NOMO-1 treated with dmso at 0.1 percent for 144 hours (cell line): Measurements from ENCODE around the gene ERGIC1.
"Not testable (repeated sequence)": the region's sequence is repeated elsewhere in the genome, so short reads cannot be mapped to it uniquely, and the experiment has no call there.

Experiments used
- DNase-seq: peaks from one replicate; lab custom pipeline; 2025; ENCODE audit not compliant: unreplicated experiment; lab: John Stamatoyannopoulos, UW

The ERGIC1 gene

DNA sequence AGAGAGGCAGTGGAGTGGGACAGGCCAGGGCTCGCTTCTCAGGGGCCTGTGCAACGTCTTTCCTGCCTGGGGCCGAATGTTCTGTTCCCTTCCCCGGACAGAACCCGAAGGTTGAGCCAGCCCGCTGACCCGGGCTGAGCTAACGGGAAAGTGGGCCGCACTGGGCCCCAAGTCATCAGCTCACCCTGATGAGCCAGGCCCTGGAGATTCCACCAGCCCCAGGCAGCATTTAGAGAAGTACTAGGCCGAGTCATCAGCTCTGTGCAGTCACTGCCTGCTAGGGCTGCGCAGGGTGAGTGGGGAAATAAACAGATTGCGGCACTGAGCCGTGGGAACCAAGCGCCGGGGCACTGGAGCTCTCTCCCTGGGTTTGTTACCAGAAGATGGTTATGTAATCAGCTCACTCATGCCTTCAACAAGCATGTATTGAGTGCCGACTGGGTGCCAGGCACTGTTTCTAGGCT is 33.9 kb upstream of the ERGIC1 start:
- DNase-seq: peak; percentile 92

GRCh38 chr5:172801179-172801671 is 32.8 kb upstream of the ERGIC1 start:
- no peak for DNase-seq

- DNase-seq: no peak
Measured at GRCh38 chr5:172802112-172802511, 31.9 kb upstream of the ERGIC1 start.

DNA sequence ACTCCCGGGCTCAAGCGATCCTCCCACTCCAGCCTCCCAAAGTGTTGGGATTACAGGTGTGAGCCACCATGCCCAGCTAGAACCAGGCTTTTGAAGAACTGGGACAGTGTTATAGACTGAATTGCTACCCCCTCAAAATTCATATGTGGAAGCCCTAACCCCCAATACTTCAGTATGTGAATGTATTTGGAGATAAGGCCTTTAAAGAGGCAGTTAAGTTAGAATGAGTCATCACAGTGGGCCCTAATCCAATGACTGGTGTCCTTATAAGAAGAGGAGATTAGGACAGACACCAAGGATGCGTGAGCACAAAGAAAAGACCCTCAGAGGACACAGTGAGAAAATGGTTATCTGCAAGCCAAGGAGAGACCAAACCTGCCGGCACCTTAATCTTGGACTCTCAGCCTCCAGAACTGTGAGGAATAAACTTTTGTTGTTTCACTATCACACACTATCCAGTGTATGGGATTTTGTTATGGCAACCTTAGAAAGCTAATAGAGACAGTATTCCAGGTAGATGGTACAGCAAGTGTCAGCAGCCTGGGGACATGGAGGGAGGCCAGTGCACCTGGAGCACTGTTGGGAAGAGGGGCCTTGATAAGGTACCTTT is 31.4 kb upstream of the ERGIC1 start:
- no peak for DNase-seq

DNA sequence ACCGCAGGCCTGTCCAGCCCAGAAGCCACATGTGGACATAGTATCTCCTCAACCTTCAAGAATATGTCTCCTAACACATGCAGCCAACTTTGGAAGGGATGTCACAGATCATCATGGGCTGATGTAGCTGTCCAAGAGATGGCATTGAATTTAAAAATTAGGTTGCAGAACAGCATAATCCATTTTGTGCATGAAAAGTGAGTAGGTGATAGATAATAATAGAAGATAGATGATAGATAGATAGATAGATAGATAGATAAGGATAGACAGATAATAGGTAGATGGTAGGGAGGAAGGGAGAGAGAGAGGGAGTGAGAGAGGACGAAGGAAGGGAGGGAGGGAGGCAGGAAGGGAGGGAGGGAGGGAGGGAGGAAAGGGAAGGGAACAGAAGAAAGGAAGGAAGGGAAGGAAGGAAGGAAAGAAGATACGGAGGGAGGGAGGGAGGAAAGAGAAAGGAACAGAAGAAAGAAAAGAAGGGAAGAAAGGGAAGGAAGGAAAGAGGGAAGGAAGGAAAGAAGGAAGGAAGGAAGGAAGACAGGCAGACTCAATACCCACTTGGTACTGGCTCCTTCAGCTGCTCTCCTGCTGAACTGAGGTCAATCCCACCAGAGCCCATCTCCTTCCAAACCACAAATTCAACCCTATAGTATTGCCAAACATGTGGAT is 28.9 kb upstream of the ERGIC1 start:
- no peak for DNase-seq

GRCh38 chr5:172805736-172806255 is 28.3 kb upstream of the ERGIC1 start:
- DNase-seq: no peak

DNA sequence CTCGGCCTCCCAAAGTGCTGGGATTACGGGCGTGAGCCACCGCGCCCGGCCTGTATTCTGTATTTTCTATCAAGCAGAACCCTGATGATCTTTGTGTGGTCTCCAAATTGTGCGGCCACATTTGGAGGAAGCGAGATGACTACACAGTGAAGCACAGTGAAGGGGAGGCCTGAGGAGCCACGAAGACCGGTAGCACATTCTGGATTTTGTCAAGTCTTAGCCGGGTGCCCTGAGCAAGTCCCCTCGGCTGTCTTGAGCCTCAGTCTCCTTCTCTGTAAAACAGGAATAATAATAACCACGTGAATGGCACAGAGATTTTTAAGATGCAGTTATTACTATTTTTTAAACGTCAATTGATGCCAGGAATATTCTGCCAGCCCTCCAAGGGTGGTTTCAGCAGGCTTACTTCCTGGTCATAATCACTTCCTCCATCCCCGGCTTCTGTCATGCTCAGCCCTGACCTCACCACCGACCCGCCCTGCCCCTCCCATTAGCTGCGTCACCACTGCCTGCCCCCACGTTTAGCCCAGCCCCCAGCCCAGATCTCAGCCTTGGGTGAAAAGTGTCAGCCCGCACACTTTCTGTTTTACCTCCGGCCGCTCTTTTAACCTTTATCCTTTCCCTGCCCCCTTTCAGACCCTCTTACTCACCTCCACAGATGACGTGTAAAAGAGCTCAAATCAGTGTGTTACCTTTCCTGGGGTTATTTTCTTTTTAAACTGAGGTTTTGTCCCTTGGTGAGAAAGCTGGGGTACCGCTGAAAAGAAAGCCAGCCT is 27.0 kb upstream of the ERGIC1 start:
- DNase-seq: peak; percentile 79

GRCh38 chr5:172807766-172808311 is 26.2 kb upstream of the ERGIC1 start:
- DNase-seq: no peak

DNA sequence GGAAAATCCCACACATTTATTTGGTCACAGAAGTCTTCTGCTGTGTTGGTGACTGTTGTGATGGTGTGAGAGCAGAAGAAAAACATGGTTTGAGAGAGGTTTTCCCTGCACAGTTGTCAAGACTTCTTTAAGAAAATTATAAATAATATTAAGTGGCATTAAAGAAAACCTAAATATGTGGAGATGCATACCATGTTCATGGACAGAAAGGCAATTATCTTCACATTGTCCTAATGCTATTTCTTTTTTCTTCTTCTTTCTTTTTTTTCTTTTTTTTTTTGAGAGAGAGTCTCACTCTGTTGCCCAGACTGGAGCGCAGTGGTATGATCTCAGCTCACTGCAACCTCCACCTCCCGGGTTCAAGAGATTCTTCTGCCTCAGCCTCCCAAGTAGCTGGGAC is 24.3 kb upstream of the ERGIC1 start:
- no peak for DNase-seq

GRCh38 chr5:172810996-172811395 is 23.1 kb upstream of the ERGIC1 start:
- not testable (repeated sequence) for DNase-seq

- no peak for DNase-seq
Measured at GRCh38 chr5:172815631-172816030, 18.4 kb upstream of the ERGIC1 start.

DNA sequence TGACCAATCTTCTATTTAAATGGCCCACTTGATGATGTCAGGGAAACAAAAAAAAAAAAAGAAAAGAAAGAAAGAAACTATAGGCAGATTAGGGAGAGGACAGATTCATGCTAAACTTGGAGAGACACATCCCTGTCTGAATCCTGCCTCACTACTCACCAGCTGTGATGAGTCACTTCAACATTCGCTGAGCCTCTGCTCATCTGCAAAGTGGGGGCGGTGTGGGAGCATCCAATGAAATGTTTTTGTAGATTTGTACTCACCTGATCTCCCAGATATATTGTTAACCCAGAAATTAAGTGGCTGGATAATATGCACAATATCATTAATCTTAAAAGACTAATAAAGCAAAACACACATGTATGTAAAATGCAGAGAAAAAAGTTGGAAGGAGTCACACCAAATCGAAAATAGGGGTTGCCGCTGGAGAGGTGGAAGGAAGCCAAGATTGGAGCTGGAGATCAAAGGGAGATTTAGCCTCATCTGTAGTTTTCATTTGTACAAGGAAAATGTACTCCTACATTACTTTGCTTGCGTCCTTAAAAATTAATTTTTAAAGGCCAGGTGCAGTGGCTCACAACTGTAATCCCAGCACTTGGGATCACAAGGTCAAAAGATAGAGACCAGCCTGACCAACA is 17.0 kb upstream of the ERGIC1 start:
- DNase-seq: no peak

DNA sequence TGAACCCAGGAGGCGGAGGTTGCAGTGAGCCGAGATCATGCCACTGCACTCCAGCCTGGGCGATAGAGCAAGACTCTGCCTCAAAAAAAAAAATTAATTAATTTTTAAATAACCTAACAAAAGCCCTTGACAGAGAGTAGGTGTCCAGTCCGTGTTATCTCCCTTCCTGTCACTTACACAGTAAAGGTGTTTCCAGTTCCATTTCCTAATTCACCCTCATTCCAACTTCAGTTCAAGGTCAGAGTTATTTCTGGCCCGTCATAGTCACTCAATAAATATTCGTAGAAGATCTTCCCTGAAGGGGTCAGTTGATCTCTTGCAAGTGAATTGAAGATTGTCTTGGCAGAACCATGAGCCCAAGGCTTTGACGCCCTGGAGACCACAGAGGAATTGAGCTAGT is 16.4 kb upstream of the ERGIC1 start:
- no peak for DNase-seq

- no peak for DNase-seq
Measured at GRCh38 chr5:172818081-172818480, 16.0 kb upstream of the ERGIC1 start.

DNA sequence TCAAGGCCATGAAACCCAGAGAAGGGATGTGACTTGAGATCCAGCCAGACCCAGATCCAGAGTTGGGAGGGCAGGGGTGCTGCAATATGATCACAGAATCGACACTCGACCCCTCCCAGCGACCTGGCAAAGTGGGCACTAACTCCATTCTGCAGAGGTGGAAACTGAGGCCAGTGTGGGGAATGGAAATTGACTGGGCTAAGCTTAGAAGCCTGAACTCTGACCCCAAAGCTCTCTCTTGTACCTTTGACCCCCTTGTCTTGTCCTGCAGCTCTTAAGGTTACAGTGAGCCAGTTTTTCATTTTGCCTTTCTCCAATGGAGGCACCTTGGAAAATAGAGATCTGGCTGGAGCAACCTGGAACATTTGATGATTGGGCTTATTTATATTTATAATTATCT is 14.5 kb upstream of the ERGIC1 start:
- no peak for DNase-seq

DNA sequence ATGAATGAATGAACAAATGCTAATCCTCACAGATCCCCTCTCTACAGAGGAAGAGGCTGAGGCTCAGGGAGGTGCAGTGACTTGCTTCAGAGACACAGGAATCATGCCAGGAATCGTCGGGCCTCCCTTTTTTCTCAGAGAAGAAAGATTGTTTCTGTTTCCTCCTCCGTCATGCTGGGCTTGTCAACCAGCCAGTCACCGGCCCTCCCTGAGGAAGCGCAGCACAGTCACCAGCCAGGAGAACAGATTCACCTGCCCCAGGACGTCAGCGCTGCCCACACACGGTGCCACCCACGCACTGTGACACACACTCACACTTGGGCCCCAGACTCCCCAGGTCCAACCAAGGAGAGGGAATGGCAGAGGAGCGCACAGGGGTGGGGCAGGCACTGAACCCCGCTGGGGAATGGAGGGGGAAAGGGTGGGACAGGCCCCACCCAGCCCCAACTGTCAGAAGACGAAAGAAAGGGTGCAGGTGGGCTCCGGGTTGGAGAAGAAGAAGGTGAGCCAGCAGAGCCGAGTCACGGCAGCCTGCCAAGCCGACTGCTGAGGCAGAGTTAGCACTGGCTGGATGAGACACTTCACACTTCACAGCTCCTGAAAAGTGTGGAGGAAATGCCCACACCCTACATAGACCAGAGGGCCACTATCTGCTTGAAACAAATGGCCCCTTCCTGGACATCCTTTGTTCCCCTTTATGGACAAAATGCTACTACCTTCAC is 13.8 kb upstream of the ERGIC1 start:
- no peak for DNase-seq

DNA sequence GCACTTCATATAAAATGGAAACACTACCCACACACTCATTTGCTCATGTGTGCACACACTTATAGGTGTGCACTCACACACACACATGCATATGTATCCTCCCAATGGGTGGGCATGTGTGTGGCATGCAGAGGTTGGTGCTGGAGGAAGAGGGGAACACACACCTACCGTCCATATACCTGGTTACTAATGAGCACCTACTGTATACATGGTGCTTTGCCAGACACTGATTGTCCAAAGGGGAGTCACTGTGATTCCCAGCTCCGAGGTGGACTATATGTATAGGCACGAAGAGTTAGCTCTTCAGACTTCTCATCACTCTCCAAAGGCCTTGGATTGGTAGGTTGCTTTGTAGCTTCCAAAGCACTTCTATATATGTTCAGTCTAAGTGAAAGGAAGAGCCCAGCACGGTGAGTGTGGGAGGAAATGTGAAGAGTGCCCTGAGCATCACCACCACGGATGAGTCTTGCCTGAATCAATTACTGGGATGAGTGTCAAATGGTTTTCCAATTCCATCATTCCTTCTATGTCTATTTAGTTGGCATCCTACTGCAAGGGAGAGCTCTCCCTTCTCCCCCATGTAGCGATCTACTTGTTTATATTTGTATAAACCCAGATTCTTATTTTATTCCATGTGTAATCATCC is 12.6 kb upstream of the ERGIC1 start:
- no peak for DNase-seq

DNA sequence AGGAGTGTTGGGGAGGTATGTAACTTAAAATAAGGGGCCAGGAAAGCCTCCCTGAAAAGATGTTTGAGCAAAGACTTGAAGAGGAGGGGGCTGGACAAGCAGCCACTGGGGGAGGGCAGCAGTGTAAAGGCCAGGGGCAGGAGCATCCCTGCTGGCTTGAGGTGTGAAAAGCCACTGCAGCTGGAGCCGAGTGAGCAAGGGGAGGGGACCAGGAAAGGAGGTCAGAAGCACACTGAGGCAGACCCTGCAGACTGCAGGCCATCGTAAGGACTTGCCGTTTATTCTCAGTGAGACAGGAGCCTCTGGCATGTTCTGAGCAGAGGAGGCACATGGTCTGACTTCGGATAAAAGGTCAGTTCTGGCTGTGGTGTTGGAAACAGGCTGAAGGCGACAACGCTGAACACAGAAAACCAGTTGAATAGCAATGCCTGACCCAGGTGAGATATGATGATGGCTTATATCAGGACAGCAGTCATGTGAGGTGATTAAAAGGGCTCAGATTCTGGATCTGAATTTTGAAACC is 10.2 kb upstream of the ERGIC1 start:
- DNase-seq: no peak

DNA sequence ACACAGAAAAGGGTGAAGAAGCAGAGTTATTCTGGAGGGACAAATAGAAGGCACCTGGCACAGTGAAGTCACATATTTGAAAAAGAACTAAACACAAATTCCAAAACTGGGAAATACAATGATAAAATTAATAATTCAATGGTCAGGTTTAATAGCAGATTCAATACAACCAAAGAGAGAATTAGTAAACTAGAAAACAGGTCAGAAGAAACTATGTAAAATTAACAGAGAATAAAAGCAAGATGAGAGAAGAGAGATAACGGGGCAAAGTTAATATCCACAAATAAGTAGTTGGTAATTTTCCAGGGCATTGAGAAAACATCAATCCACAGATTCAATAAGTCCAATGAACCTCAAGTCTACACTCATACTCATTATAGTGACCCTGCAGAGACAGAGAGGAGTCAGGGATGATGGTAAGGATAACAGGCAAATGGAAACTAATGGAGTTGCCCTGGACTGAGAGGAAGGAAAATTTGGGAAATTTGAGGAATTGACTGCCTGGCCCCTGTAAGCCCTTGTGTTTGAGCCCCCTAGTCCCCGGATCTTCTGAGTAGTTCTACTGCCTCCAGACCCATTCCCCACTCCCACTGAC is 8.3 kb upstream of the ERGIC1 start:
- no peak for DNase-seq
